ENCODE data around the gene UBA1.

- TF ChIP-seq POLR2A (IDR thresholded peaks at IDR 0.05; ENCODE audit: low read depth, low read length) (no peak), POLR2AphosphoS5 (IDR thresholded peaks at IDR 0.05; ENCODE audit: low read depth, low read length) (no peak), SPI1 (IDR thresholded peaks at IDR 0.05; ENCODE audit: low read depth, low read length) (no peak), TAF1 (IDR thresholded peaks at IDR 0.05; ENCODE audit: low read depth, low read length) (no peak), PAX5 (IDR thresholded peaks at IDR 0.05; ENCODE audit: insufficient read depth, low read length, severe bottlenecking) (no peak)
Measured at GRCh38 chrX:47241201-47242011, 47.8 kb downstream of the UBA1 start.
